NCI-H774 (cell line): ENCODE measurements around the gene KDM3A.
A peak's percentile ranks its signal among the peaks of the same experiment; 100 is the strongest.

Experiments
- DNase-seq: peaks from one replicate; lab custom pipeline; 2025; lab: John Stamatoyannopoulos, UW

The KDM3A gene

GRCh38 chr2:86440631-86441391, at the start of gene KDM3A:
KDM3A (plus strand) TSS chr2:86441371; CDS start chr2:86442048, 677 bp downstream.
- peak; percentile 98 for DNase-seq

GRCh38 chr2:86392873-86393518, 48.2 kb upstream of the KDM3A start:
- no peak for DNase-seq

- DNase-seq, result peak; percentile 8
Observed at GRCh38 chr2:86393521-86394491, 47.4 kb upstream of the KDM3A start.

GRCh38 chr2:86396291-86396785, 44.8 kb upstream of the KDM3A start:
- no peak for DNase-seq

- no peak for DNase-seq
Observed at GRCh38 chr2:86397986-86398385, 43.2 kb upstream of the KDM3A start.

- DNase-seq, result no peak
Observed at GRCh38 chr2:86398500-86399474, 42.4 kb upstream of the KDM3A start.

- no peak for DNase-seq
Observed at GRCh38 chr2:86400321-86400720, 40.9 kb upstream of the KDM3A start.

- DNase-seq, result no peak
Observed at GRCh38 chr2:86410581-86410980, 30.6 kb upstream of the KDM3A start.

GRCh38 chr2:86411396-86411795, 29.8 kb upstream of the KDM3A start:
- DNase-seq, result no peak

- DNase-seq, result no peak
Observed at GRCh38 chr2:86412007-86412406, 29.2 kb upstream of the KDM3A start.

- no peak for DNase-seq
Observed at GRCh38 chr2:86413296-86414094, 27.7 kb upstream of the KDM3A start.

- no peak for DNase-seq
Observed at GRCh38 chr2:86414996-86415395, 26.2 kb upstream of the KDM3A start.

- DNase-seq, result no peak
Observed at GRCh38 chr2:86416146-86416545, 25.0 kb upstream of the KDM3A start.

GRCh38 chr2:86417961-86418360, 23.2 kb upstream of the KDM3A start:
- no peak for DNase-seq

GRCh38 chr2:86420913-86421312, 20.3 kb upstream of the KDM3A start:
- DNase-seq, result no peak

- no peak for DNase-seq
Observed at GRCh38 chr2:86426271-86426670, 14.9 kb upstream of the KDM3A start.

GRCh38 chr2:86429335-86429734, 11.8 kb upstream of the KDM3A start:
- no peak for DNase-seq

- DNase-seq, result no peak
Observed at GRCh38 chr2:86430368-86430767, 10.8 kb upstream of the KDM3A start.

- no peak for DNase-seq
Observed at GRCh38 chr2:86433137-86433536, 8.0 kb upstream of the KDM3A start.

- no peak for DNase-seq
Observed at GRCh38 chr2:86434290-86434689, 6.9 kb upstream of the KDM3A start.
